K562 (cell line): ENCODE results near the gene ANAPC10.

Experiments used
- AFF4 ChIP-seq: sonication (generic); formaldehyde crosslinking; IDR thresholded peaks from 2 replicates; pipeline ENCODE4 v1.8.0; 2023; ENCODE audit warnings: mild to moderate bottlenecking, missing genetic modification reagents
- CEBPB ChIP-seq: fragments of 450-650 bp; IDR thresholded peaks from 2 replicates; pipeline ENCODE4 v1.6.1; 2016; ENCODE audit warnings: missing genetic modification characterization, missing compliant biosample characterization
- CHD2 ChIP-seq: IDR thresholded peaks from 2 replicates; pipeline ENCODE4 v1.6.1; 2011; ENCODE audit warnings: low read depth, low read length
- CREB1 ChIP-seq, 2 experiments: sonication (generic) in 1 of 2; formaldehyde crosslinking in 1 of 2; IDR thresholded peaks; 2 replicates each; pipeline versions ENCODE4 v1.6.1 to v1.8.0; 2012 to 2022; ENCODE audit warnings: inconsistent platforms in 1 of 2, mild to moderate bottlenecking in 1 of 2, missing genetic modification reagents in 1 of 2, moderate library complexity in 1 of 2
- CTCF ChIP-seq, 3 experiments: IDR thresholded peaks in 2 of 3; conservative IDR thresholded peaks in 1 of 3; 2 replicates each; pipeline ENCODE4 v1.5.1; 2011 to 2012; ENCODE audit warnings: low read length in 3 of 3, mild to moderate bottlenecking in 3 of 3, control low read depth in 2 of 3, improper control_type of control experiment in 1 of 3, inconsistent platforms in 1 of 3, low read depth in 1 of 3, mixed read lengths in 1 of 3, moderate library complexity in 1 of 3; ENCODE audit not compliant: insufficient read depth in 2 of 3
- CTCFL ChIP-seq: IDR thresholded peaks from 2 replicates; pipeline ENCODE4 v1.6.1; 2011; ENCODE audit warnings: borderline replicate concordance, low read depth, mild to moderate bottlenecking, moderate library complexity, low read length; ENCODE audit not compliant: insufficient read depth, poor library complexity, severe bottlenecking
- EGR1 ChIP-seq: fragments of 450-650 bp; conservative IDR thresholded peaks from 2 replicates; pipeline ENCODE4 v1.6.1; 2017; ENCODE audit warnings: mild to moderate bottlenecking
- JUNB ChIP-seq: fragments of 450-650 bp; formaldehyde crosslinking; conservative IDR thresholded peaks from 2 replicates; pipeline ENCODE4 v1.4.0; 2020; ENCODE audit warnings: mild to moderate bottlenecking
- NR2C2 ChIP-seq, 2 experiments: fragments of 200-800 bp in 1 of 2; sonication (Bioruptor generic) in 1 of 2; sonication (generic) in 1 of 2; formaldehyde crosslinking in 1 of 2; IDR thresholded peaks; 2 replicates each; pipeline versions ENCODE4 v1.6.1 to v1.8.0; 2016 to 2022; ENCODE audit warnings: mild to moderate bottlenecking in 1 of 2, missing compliant biosample characterization in 1 of 2, missing genetic modification characterization in 1 of 2, missing genetic modification reagents in 1 of 2
- PURB ChIP-seq: sonication (generic); formaldehyde crosslinking; IDR thresholded peaks from 2 replicates; pipeline ENCODE4 v1.9.0; 2021; ENCODE audit warnings: low read depth, mild to moderate bottlenecking, missing genetic modification reagents
- SNAPC5 ChIP-seq: fragments of 250-450 bp; sonication (Bioruptor Pico); IDR thresholded peaks from 2 replicates; pipeline ENCODE4 v1.8.0; 2021; ENCODE audit warnings: moderate library complexity, mild to moderate bottlenecking, inconsistent platforms
- TCF3 ChIP-seq: sonication (generic); formaldehyde crosslinking; IDR thresholded peaks from 2 replicates; pipeline ENCODE4 v1.4.0; 2020; ENCODE audit warnings: mild to moderate bottlenecking, missing genetic modification reagents
- ZBTB33 ChIP-seq: sonication (generic); formaldehyde crosslinking; IDR thresholded peaks from 2 replicates; pipeline ENCODE4 v1.8.1; 2023; ENCODE audit warnings: mild to moderate bottlenecking, missing genetic modification reagents
- ZFX ChIP-seq: sonication (generic); formaldehyde crosslinking; IDR thresholded peaks from 2 replicates; pipeline ENCODE4 v1.8.0; 2022; ENCODE audit warnings: mild to moderate bottlenecking, missing genetic modification reagents, moderate library complexity

GRCh38 chr4:145108128-145108527, 10.1 kb upstream of the ANAPC10 start:
- no peak for TF ChIP-seq JUNB (CRISPR knock-in tag)
- TF ChIP-seq CTCF (IDR thresholded peaks at IDR 0.05 in 2 of 3, conservative IDR thresholded peaks at IDR 0.05 in 1 of 3; ENCODE audit: insufficient read depth in 2 of 3, low read depth in 1 of 3, low read length in 3 of 3), result no peak
- no peak for TF ChIP-seq ZBTB33 (CRISPR knock-in tag)
- TF ChIP-seq SNAPC5 (CRISPR knock-in tag), result no peak
- no peak for TF ChIP-seq TCF3 (CRISPR knock-in tag)
- no peak for TF ChIP-seq CHD2
- no peak for TF ChIP-seq NR2C2 (CRISPR knock-in tag; IDR thresholded peaks at IDR 0.05)
- no peak for TF ChIP-seq NR2C2 (tag; IDR thresholded peaks at IDR 0.05)
- no peak for TF ChIP-seq CEBPB (tag)
- no peak for TF ChIP-seq CTCFL
- TF ChIP-seq CREB1 (IDR thresholded peaks at IDR 0.05), result no peak
- TF ChIP-seq CREB1 (CRISPR knock-in tag; IDR thresholded peaks at IDR 0.05), result no peak
- no peak for TF ChIP-seq PURB
- no peak for TF ChIP-seq EGR1
- no peak for TF ChIP-seq AFF4 (CRISPR knock-in tag)
- TF ChIP-seq ZFX (CRISPR knock-in tag), result no peak
